Thyroid gland (tissue), 4 donors: ENCODE results near the gene ZCCHC24.

Source experiments
- POLR2A ChIP-seq, 2 donors: fragments of 450-650 bp; IDR thresholded peaks; one replicate each; pipeline ENCODE4 v1.6.1; 2017; ENCODE audit warnings: antibody characterized with exemption in 2 of 2, mild to moderate bottlenecking in 2 of 2, moderate library complexity in 1 of 2
- TF ChIP-seq, protein P1 (sequence below), 6 experiments: fragments of 200-600 bp in 3 of 6; fragments of 450-650 bp in 3 of 6; sonication (generic) in 3 of 6; IDR thresholded peaks; one replicate each; pipeline ENCODE4 v1.5.1; 2016 to 2019; ENCODE audit warnings: antibody characterized with exemption in 6 of 6, mild to moderate bottlenecking in 2 of 6, inconsistent platforms in 1 of 6, moderate library complexity in 1 of 6

DNA sequence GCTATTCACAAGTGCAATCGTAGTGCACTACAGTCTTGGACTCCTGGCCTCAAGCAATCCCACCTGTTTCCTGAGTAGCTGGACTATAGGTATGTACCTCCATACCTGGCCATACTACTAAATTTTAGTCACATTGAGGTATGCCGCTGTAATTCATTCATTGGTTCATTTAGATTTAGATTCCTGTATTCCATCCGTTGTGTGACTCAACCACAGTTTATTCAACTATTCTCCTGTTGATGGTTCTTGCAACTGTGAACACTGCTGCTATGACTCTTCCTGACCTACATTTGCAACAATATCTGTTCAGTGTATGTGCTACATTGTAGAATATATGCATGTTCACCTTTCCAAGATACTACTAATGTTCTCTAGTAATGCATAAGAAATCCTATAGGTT is 8.0 kb upstream of the ZCCHC24 start:
- TF ChIP-seq, protein P1, sequence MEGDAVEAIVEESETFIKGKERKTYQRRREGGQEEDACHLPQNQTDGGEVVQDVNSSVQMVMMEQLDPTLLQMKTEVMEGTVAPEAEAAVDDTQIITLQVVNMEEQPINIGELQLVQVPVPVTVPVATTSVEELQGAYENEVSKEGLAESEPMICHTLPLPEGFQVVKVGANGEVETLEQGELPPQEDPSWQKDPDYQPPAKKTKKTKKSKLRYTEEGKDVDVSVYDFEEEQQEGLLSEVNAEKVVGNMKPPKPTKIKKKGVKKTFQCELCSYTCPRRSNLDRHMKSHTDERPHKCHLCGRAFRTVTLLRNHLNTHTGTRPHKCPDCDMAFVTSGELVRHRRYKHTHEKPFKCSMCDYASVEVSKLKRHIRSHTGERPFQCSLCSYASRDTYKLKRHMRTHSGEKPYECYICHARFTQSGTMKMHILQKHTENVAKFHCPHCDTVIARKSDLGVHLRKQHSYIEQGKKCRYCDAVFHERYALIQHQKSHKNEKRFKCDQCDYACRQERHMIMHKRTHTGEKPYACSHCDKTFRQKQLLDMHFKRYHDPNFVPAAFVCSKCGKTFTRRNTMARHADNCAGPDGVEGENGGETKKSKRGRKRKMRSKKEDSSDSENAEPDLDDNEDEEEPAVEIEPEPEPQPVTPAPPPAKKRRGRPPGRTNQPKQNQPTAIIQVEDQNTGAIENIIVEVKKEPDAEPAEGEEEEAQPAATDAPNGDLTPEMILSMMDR (IDR thresholded peaks at IDR 0.05): no peak
- TF ChIP-seq POLR2A (IDR thresholded peaks at IDR 0.05): no peak
